NCI-H2171 (cell line): Measurements from ENCODE around the gene MFSD11.
"Not testable (repeated sequence)": the region's sequence is repeated elsewhere in the genome, so short reads cannot be mapped to it uniquely, and the experiment has no call there.

Source experiments
- DNase-seq: peaks from one replicate; lab custom pipeline; 2025; lab: John Stamatoyannopoulos, UW

The MFSD11 gene

DNA sequence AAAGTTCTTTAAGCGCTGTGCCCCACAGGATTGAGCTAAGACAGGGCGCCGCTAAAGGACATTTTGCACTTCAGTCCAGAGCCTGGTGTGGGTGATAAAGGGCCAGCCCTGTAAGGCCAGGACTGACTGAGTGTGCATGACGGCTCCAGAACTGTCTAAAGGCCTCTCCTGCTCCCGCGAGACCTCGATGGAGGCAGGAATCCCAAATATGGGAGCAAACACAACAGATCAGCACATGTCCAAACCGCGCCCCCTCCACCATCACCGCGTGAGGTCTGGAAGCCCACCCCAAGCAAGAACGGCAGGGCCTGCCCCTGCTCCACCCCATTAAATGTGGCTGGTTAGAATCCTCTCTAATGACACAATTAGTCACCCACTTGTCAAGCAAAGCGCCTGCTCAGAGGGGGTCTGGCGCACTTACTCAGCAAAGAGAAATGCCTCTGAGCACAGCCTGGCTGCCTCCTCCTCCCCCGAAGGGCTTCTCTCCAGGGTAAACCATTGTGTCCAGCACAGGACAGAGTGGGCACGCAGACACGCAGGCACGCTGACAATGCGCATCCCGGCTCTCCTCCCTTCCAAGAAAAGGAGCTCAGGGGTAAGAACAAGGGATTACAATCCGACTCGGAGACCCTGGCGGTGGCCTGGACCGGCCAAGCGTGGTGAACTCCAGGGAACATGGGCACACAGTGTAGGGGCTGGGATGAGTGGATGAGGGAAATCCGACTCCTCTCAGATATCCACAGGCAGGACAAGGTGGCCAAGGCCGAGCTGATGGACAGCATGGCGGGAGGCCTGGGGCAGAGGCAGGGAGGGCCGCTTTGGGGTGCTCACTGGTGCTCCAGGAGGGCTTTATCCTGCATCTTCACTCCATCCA, 28.6 kb upstream of the MFSD11 start:
- DNase-seq, result no peak

DNA sequence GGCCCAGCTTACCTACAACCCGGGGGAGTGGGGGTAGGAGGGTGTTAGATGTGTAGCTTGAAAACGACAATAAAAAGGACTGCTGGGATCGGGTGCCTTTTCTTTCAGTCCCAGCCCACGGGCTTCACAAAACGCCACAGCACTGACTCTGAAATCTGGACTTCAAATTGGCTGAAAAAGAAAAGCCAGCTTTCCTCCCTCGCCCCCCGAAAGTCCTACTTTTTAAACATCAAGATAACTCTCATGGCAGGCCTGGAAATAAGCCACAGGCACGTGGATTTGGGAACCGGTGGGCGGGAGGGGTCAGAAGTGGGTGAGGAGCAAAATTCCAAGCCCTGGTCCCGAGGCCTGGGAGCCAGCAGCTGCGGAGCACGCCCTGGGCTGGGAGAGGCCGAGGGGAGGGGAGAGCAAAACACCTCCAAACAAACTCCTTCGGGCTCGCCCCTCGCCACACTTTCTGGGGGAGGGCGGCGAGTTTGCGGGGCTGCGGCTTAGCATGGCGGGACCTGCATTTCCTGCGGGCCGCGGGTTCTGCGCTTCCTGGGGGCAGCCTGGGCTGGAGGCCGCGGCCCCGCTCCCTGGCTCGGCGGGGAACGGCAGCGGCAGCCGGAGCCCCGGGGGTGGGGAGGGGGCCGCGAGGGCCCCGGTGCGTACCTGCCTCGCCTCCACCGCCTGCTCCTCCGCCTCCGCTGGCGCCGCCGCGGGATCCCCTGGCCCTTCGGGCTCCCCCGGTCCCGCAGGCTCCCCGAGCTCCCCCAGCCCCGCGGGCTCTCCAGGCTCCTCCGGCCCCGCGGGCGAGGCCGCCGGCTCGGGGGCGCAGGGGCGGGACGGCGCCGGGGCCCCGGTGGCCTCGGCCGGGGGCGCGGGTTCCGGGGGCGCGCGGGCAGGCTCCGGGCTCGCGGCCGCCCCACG, 27.7 kb upstream of the MFSD11 start:
- DNase-seq, result not testable (repeated sequence)

- peak; percentile 39 for DNase-seq
These were observed 26.9 kb upstream of the MFSD11 start, which contains the start of gene MXRA7 for GRCh38 chr17:76710863-76711611. Gene MXRA7, minus strand, starts transcription at chr17:76710965. Its CDS starts 19 bp downstream, at chr17:76710946.

DNA sequence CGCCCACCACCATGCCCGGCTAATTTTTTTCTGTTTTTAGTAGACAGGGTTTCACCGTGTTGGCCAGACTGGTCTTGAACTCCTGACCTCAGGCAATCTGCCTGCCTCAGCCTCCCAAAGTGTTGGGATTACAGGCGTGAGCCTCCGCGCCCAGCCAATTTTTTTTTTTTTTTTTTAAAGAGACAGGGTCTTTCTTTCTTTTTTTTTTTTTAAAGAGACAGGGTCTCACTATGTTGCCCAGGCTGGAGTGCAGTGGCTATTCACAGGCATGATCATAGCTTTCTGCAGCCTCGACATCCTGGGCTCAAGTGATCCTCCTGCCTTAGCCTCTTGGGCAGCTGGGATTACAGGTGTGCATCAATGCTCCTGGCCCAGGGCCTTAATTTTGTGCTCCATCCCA, 25.6 kb upstream of the MFSD11 start:
- not testable (repeated sequence) for DNase-seq

DNA sequence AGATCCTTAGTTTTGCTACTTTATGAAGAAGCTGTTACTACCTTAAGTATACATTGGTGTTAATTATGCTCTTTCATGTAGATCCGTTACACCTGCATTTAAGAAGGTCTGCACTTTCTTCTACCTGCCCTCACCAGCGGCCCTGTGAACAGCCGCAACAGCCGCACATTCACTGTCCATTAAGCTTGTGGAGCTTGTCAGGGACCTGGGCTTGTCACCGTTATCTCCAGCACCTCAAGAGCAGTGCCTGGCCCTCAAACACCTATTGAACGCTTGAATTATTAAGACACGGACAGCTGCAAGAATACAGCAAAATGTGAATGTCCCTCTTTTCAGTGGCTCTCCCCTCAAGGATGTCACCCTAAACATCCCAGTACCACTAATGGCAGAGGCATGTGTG, 24.2 kb upstream of the MFSD11 start:
- DNase-seq, result no peak

DNA sequence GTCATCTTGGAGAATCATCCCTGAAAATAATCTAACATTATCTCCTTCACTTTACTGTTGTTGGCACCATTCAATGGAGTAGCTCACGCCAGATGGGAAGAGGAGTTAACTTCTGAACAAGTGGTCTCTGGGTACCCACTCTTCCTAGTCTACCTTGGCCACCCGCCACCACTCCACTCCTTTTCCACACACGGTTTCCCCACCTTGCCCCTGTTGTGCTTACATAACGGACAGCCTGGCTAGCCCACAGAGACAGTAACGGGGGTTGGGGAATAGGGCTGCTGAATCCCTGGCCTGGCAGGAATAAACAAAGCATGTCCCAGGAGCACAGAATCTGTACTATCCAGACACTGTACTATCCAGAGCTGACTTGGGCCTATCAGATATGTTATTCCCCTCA, 23.6 kb upstream of the MFSD11 start:
- DNase-seq, result no peak

GRCh38 chr17:76714822-76715495, 23.0 kb upstream of the MFSD11 start:
- DNase-seq, result peak; percentile 28

- no peak for DNase-seq
These were observed 22.5 kb upstream of the MFSD11 start for GRCh38 chr17:76715496-76715830.

DNA sequence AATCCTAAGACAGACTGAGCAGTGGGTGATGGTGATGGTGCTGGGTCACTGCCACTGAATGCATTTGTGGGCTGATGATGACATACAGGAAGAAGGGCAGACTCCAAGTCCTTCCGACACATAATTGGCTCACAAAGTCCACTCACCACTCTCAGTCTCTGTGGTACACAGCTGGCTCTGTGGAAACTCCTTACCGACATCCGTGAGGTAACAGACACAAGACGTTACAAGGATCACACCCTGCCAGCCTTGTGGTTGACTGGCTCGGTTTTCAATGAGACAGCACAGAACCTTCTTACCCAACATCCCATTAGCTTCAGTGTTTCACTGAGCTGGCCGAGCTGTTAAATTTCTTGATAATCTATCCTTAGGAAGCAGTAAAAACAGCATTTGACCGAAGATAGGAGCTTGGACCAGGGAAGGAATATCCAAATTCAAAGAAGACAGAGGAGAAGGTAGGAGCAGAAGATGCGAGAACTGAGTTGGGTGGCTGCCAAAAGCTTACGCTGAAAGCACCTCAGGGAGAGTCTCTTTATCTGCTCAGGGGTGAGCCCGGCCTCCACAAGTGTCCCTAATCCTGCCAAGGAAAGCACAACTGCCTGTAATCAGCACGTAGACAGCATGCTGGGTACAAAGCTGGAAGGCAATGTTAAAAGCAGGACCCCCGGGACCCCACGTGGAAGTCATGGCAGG, 21.6 kb upstream of the MFSD11 start:
- DNase-seq, result no peak

- DNase-seq, result no peak
These were observed 21.1 kb upstream of the MFSD11 start for GRCh38 chr17:76716839-76717215.

DNA sequence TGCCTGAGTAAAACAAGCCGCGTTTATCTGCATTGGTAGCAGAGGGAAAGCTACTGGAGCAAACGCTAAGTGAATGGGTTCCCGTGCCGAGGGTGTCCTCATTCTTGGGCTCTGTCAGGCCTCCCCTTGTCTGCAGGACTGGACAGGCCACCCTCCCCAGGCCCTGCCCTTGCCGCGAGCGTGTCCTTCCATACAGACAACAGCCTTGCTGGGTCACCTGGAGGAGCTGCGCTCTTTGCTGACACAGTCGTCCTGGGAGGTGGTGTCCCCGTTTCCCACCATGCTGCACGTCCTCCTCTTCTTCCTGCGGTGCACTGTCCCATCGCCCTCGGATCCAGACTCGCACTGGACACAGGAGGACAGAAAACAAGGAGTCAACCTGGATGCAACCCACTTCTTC, 19.4 kb upstream of the MFSD11 start:
- no peak for DNase-seq

DNA sequence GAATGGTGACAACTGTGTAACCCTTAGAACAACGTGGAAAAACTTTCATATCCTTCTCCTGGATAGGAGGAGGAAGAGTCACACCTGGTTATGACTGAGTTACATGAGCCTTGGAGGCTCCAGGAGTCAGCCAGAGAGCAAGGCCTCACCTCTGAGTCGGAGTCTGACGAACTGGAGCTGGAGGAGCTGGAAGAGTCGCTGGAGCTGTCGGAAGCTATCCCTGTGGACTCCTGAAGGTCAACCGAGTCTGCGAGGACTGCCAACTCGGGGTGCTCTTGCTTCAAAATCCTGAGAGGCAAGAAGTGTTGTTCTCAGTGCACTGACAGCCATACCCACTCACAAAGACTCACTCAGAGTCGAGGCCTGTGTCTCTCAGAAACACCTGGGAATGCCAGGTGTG, 17.7 kb upstream of the MFSD11 start:
- DNase-seq, result no peak

GRCh38 chr17:76720941-76721340, 17.0 kb upstream of the MFSD11 start:
- no peak for DNase-seq

- DNase-seq, result no peak
These were observed 16.5 kb upstream of the MFSD11 start for GRCh38 chr17:76721463-76721862.

DNA sequence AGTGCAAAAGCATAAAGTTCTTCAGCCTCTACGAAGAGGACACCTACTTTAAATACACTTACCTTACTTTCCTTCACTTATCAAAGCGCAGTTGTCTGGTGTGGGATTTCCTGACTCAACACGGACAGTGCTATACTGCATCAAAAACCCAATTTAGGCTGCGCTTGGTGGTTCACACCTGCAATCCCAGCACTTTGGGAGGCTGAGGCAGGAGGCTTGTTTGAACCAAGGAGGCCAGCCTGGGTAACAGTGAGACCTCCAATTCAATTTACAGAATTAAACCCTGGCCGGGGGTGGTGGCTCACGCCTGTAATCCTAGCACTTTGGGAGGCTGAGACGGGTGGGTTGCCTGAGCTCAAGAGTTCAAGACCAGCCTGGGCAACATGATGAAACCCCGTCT, 15.6 kb upstream of the MFSD11 start:
- no peak for DNase-seq

DNA sequence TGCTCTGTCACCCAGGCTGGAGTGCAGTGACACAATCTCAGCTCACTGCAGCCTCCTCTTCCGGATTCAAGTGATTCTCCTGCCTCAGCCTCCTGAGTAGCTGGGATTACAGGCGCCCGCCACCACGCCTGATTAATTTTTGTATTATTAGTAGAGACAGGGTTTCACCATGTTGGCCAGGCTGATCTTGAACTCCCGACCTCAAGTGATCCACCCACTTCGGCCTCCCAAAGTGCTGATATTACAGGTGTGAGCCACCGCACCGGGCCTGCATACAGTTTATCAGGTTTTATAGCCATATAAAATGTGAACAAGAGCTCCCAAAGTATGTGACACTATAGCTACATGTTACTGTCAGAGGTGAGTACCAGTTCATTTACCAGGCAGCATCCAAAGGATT, 14.9 kb upstream of the MFSD11 start:
- DNase-seq, result not testable (repeated sequence)

DNA sequence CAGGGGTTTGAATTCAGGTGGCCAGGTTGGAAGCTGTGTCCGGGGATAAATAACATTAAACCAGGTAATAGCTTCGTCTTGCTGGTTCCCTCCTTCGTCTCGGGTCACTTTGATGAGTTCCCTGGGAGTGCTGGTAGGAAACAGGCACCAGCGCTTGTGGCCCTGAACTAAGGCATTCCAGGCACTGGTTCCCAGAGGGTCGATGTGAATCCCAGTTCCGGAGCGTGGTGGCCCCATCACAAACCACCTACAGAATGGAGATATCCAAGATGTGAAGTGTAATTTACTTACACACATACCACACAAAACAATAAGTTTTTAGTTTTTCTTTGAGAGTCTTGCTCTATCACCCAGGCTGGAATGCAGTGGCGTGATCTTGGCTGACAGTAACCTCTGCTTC, 14.1 kb upstream of the MFSD11 start:
- no peak for DNase-seq

- DNase-seq, result no peak
These were observed 12.2 kb upstream of the MFSD11 start for GRCh38 chr17:76725580-76726230.

DNA sequence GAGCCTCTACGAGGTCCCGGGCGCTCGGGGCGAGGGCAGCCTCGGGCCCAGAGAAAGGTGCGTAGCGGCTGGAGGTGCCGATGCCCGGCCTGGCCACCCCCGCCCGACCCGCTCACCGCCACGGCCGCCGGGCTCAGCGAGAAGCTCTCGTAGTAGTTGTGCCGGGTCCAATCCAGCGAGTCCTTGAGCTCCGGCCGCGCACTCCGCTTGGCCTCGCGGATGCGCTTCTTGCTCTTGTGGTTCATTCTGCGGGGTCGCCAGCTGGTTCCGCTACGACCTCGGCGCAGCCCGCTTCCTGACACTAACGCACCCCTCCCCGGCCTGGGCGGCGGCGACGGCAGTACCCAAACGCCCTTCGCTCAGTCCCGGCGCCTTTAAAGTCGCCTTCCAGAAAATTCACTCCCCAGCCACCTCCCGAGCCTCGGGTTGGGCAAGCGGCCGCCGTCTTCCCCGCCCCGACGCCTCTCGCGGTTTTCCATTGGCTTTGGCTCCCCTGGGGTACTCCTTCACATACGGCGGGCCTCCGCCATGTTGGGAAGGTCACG, 11.6 kb upstream of the MFSD11 start, which contains the start of gene JMJD6:
Gene JMJD6, minus strand, starts transcription at position 376 of the 545 bp plus-strand sequence. Its CDS starts 131 bp downstream, at position 245.
- peak; percentile 96 for DNase-seq
